Cardiac septum (tissue), 1 donor: Measurements from ENCODE around the gene ATXN1. TPM values are rescaled to one million over a fixed set of nuclear protein-coding genes. Genes with fewer than 3 reads are reported as not detected.
A peak's percentile ranks its signal among the peaks of the same experiment; 100 is the strongest.

Source experiments
- DNase-seq: peaks from one replicate; pipeline ENCODE4 v3.0.0-alpha.2; 2020; ENCODE audit warnings: low spot score
- intact Hi-C: fragments of 100-400 bp; cut with DNase I; formaldehyde crosslinking; loops from one replicate; pipeline ENCODE4 v1.14.0; 2022
- total RNA-seq: library from RNA; stranded (reverse); fragmentation: NEBNext Ultra II Directional; extraction: Animal tissue kit (Norgen Biotek cat#: 25700); gene quantifications from one replicate; pipeline ENCODE4 v1.2.1, GENCODE V29; 2021
- donor health status: DM: no; HTN: no; CAD: no.

Gene ATXN1
- total RNA-seq, 1 donor from 2014 or later: 40.2 TPM

DNA sequence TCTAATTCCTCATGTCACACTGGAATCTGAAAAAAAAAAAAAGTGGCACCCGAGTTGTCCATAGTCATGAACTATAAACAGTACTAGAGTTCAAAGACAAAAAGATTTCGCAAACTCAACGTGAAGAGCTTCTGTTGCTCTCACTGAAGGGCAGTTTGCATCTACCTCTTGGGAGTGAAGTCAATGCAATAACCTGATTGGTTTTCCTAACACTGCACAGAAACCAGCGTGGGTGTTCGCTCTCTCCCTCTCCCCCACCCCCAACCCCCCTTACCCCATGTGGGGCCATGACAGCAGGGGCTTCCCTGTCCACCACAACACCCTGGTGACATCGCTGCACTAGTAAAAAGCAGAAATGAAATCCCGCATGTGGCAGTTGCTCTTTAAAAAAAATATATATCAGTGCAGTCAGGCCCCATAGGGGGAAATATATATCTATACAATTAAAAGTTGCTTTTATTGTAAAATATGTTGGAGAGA, 456.0 kb downstream of the ATXN1 start:
- DNase-seq: peak; percentile 14
- intact Hi-C loops: no loop called here

DNA sequence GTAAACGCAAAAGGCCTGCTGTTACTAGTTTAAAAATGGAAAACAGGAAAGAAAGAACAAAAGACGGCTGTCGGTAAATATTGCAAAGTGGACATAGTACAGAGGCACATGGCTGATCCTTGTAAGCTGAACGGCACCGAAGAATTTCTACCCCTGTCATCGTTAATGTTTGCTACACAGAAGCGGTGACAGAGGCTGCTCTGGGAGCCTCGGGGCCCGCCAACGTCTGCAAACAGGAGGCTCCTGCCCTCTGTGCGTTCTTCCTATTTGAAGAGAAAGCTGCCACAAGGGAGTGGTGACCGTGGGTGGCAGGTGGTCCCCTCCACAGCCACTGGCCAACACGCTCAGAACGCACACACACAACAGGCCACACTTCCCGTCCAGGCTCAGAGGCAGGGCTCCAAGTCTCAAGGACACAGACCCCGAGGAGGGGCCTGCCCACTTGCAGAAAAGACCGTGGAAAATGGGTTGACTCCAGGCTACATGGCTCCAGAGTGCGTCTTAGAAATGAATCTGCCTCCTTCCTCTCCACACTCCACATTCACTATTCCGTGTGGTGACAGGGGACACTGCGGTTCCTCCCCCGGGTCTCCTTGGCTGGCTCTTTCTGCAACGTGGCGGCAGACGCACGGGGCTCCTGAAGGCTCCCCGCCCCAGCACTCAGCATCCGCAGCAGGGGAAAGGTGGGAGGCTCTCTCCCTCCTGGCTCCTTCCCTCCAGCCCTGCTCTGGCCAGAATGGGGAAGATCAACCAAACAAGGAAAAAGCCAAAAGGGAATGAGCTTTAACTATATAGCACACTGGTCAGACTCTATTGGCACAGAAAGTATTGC, 458.3 kb downstream of the ATXN1 start:
- intact Hi-C loops: no loop called here
- no peak for DNase-seq

DNA sequence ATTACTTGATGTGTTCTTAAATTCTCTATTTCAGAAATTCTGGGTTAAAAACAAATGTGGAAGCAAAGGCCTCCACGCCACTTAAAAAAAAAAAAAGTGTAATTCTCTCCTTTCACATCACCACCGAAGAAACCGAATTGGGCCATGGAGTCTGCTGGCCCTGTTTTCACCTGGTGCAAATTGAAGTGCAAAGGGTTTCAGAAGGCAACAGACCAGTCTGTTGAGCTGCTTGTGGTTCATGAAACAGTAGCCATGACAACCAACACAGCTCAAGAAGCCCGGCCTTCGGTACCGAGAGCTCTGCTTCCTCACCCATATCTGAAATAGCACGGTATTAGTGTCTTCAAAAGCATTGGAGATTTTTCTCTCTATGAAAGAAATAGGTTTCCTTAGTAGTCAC, 459.7 kb downstream of the ATXN1 start:
- no peak for DNase-seq
- intact Hi-C loops: no loop called here

DNA sequence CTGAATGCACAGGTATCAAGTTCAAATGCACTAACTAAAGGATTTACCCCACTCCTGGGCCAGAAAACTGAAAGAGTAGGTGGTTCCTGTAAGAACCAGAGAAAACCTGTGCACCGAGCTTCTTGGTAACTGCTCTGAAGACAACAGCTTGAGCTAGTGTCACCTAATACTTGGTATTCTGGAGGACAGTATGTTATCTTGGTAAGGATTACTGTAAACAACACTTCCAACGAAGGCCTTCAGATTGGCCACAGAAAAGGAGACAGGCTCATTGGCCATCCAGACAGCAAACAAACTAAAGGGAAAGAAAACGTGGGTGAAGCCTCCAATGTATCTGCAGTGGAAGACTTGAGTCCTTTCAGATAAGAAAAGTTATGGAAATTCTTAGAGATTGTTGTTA, 461.4 kb downstream of the ATXN1 start:
- intact Hi-C loops: no loop called here
- no peak for DNase-seq

DNA sequence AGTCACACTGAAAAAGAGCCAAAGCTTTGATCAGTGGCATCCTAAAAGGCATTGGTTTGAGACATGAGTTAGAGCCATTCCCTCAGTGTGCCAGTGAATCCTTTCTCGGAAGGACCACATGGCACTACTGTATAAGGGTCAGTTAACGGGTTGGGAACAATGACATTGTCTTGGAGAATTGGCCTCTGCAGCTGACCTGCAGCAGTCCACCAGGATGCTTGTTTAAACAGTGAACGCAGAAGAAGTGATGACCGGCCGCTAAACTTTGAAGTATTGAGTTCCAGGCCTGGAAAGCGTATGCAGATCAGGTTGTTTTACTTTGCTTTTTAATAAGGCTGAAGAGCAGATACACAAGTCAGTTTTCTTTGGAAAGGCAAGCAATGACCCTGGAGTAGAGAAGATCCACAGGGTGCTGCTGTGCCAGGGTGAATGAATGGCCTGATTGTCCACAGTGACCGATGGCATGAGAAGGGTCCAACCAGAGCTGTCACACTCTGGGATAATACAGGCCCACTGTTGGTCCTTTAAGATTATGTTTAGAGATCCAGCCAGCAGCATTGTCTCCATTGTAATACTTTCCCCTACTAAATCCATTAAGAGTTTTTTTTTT, 465.1 kb downstream of the ATXN1 start:
- intact Hi-C loops: no loop called here
- no peak for DNase-seq

DNA sequence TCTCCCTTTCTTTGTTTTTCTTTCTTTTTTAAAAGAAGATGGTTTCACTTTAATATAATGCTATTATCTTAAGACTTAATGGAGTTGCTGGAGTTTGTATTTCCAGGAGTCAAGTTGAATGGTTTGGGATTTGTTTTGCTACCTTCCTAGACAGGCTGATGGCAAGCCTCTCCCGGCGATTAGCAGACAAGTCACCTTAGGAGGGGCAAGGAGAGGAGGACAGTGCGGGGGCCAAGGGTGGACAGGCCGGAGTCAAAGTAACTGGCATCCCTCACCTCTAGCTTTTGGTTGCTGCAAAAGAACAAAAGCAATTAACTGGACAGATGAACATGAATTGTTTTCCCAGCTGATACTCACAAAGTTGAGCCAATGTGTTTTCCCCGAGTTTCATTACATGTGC, 465.8 kb downstream of the ATXN1 start:
- intact Hi-C loops: no loop called here
- no peak for DNase-seq

DNA sequence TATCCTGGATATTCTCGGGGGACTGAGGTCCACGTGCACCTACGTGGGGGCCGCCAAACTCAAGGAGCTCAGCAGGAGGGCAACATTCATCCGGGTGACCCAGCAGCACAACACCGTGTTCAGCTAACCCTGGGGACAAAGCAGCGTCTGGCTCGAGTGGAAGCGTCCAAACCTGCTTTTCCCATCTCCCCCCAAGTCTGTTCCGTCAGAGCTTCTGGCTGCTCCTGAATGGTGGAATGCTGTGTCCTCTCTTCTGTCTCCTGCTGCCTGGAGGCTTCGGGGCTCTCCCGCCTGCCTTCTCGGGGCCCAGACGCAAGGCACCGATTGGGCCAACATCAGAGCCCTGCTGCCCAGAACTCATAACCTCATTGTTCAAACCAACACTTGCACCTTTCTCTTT, 466.2 kb downstream of the ATXN1 start:
- intact Hi-C loops: no loop called here
- DNase-seq: no peak

DNA sequence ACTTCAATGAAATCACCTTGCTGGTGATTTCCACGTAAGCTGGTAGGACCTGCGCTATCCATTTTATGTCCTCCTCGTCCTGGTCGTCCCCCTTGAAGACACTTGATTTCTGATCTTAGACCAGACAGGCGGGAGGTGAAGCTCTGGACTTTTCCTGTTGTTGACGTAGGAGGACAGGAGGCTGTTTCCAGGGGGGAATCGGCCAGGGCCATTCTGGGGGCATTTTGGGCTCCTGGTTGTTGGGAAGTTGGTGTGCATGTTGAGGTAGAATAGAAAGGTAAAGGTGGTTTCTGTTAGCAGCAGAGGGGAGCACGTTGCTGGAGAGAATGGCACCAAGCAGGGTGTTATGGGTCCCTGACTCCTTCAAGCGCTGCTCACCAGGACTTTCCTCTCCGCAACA, 466.9 kb downstream of the ATXN1 start:
- peak; percentile 67 for DNase-seq
- intact Hi-C loops: no loop called here

DNA sequence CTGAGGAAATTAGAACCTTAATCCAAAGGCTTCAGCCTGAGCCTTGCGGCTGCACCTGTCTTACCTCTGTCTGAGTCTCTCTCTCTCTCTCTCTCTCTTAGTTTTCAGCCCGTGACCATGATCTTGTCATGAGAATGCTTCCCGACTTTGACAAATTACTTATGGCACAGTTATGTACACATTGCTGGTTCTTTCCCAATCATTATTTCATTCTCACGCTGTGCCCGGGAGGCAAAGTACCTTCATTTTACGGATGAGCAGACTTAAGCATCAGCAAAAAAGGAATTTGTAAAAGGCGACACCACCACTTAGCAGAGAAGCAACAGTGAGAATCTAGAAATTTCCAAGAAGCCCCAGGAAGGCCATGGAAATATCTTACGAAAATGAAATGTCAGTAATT, 468.3 kb downstream of the ATXN1 start:
- intact Hi-C loops: no loop called here
- peak; percentile 10 for DNase-seq

DNA sequence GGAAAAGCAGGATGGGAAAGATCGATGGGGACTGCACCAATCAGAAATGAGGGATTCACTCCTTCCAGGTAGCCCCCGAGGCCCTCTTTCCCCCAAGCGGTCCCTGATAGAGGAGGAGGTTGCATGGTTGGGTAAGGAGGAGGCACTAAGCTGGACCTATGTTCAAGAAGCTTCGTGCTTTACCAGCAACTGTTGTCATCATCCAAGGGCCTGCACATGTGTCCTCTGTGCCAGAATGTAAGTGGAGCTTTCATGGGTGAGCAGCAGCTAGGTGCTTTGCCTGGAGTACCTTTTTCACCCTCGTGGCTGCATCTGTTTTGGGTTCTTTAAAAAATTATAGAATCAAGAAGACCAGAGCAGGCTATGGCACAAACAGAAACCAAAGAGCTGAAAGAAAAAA, 468.8 kb downstream of the ATXN1 start:
- intact Hi-C loops: no loop called here

DNA sequence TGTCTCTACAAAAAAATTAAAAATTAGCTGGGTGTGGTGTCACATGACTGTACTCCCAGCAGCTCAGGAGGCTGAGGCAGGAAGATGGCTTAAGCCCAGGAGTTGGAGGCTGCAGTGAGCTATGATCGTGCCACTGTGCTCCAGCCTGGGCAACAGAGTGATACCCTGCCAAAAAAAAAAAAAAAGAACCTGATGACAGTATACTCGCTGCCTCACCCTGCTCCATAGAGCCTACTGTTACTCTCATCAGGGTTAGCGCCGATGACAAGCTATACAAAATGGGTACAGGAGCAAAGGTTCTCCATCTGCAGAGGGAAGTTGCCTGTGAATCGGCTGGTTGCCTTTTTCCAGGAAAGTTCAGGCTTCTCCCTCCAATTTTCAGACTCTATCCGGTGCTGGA, 469.5 kb downstream of the ATXN1 start:
- intact Hi-C loops: no loop called here
- DNase-seq: peak; percentile 15

More for the DNA sequence above, 468.8 kb downstream of the ATXN1 start:
- DNase-seq: peak; percentile 31

DNA sequence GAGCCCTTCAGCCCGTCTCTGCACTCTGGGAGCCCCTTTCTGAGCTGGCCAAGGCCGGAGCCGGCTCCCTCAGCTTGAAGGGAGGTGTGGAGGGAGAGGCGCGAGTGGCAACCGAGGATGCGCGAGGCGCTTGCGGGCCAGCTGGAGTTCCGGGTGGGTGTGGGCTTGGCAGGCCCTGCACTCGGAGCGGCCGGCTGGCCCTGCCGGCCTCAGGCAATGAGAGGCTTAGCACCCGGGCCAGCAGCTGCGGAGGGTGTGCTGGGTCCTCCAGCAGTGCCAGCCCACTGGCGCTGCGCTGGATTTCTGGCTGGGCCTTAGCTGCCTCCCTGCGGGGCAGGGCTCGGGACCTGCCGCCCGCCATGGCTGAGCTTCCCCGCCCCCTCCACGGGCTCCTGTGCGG, 473.1 kb downstream of the ATXN1 start:
- intact Hi-C loops: no loop called here
- peak; percentile 70 for DNase-seq

DNA sequence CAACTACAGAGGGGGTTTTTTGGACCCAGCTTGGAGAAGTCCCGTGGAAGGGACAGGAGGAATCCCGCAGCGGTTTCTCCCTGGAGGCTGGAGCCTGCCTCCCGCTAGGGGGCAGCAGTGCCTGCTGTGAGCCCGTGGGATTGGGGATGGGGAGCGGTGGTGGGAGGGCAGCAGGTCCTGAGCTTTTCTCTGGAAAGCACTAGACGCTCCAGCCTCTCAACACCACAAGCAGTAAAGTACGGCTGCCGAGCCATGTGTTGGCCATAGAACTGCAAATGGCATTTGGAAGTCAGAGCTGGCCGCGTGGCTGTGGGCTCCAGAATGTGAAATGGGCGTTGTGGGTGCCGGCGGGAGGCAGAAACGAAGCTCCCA, 475.1 kb downstream of the ATXN1 start:
- intact Hi-C loops: no loop called here

DNA sequence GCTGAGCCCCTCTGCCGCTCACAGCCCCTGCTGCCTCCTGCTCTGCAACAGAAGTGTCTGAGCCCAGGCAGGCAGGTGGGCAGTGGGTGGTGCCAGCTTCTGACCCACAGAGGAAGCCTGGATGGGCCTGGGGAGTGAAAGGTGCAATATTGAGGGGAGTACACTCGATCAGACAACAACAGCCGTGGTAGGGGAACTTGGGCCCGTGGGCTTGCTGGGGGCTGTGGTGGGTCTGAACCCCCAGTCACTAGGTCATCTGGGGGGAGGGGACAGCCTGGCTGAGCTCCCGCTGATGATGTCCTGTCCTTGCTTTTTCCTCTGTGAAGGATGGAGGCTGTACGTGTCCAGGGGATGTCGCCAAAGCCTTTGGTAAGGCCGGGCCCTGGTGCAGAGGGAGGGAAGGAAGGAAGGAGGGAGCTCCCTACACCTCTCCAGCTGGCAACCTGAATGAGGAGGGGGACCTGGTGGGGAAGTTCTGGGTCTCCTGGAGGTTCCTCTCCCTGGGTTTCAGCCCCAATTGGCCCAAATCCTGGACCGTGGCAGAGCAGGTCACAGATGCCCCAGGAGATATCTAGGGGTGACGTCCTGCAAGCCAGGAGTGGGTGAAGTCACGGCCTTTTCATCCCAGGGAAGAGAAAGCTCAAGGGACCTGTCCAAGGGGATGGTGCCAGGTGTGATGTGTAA, 475.7 kb downstream of the ATXN1 start:
- DNase-seq: no peak
- intact Hi-C loops: no loop called here

More for the DNA sequence above, 475.1 kb downstream of the ATXN1 start:
- no peak for DNase-seq

DNA sequence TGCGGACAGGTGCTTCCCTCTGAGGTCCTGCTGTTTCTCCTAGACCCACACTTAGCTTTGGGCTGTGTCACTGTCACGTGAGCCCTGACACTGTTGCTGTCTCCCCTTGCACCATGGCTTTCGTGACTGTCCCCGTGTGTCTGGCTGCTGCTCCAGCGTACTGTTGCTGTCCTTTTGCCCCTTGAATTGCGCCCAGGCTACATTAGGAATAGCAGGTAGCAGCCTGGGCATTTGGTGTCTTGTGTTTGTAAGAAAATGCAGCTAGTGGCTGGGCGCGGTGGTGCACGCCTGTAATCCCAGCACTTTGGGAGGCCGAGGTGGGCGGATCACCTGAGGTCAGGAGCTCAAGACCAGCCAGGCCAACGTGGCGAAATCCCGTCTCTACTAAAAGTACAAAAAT, 476.8 kb downstream of the ATXN1 start:
- DNase-seq: no peak
- intact Hi-C loops: no loop called here

DNA sequence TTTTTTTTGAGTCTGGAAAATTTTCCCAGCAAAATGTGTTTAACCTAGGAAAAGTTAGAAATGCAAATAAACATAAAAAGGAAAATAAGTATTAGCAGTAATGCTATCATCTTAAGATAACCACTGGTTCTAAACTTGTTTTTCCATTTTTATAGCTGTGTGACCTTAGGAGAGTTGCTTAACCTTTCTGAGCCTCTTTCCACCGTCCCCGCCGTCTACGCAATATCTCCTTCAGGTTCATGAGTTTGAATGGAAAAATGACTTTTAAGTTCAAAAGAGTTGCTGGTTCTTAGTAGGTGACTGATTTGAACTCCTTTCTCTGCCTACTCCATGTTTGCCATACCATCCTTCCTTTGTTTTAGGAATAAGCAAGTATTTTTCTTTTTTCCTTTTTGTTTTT, 478.9 kb downstream of the ATXN1 start:
- intact Hi-C loops: no loop called here

DNA sequence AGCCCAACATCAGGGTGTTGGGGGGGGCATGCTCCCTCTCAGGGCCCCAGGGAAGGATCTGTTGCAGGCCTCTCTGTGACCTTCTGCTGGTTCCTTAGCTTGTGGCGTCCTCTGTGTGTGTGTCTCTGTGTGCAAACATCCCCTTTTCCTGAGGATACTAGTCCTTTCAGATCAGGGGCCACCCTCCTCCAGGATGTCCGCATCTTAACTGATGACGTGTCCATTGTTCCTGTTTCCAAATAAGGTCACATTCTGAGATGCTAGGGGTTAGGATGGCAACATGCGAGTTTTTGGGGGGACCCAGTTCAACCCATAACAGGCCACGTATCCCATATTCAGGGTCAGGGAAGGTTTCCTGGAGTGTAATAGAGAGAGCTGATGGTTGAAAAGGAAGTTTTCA, 482.0 kb downstream of the ATXN1 start:
- no peak for DNase-seq
- intact Hi-C loops: no loop called here

More for the DNA sequence above, 478.9 kb downstream of the ATXN1 start:
- no peak for DNase-seq

DNA sequence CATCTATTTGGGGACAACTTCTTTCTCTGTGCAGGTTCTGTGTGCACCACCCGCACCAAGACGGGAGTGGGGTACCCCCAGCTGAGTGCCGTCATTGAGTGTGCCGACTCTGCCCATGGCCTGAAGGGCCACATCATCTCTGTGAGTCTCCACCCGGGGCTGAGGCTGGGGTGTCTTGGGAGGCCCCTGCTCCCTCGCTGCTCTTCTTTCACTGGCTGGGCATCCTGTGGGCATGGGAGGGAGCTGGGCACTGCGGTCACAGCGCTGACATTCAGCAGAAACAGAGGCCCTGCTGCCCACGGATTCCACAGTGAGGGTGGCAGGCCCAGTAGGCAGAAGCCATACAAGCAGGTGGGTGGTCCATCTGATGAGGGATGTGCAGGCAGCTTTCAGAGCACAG, 482.5 kb downstream of the ATXN1 start:
- no peak for DNase-seq
- intact Hi-C loops: no loop called here

DNA sequence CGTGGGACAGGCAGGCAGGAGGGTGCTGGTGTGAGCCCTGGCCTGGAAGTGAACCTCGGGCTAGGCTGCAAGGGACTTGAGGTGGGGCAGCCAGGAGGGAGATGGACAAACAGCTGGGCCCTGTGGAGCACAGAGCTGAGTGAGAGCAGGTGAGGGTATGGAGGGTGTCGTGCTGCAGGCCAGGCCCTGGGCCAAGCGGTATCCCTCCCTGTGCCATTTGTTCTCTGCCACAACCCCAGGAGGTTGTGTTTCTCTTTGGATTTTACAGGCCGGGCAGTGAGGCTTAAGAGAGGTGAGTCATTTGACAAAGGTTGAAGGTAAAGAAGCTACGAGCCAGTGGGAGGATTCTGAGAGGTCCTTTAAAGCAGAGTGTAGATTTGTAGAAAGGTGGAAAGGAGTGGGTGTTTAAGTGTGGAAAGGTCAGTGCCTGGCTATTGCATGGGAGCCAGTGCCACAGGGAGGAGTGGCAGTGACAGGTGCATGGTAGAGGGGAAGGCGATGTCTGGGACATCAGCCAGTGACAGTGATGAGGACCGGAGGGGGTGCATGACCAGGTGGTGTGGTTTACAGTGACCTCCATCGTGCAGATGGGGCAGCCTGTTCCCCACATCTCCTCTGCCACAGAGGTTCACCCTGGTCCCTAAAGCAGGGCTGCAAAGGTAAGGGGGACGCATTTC, 483.1 kb downstream of the ATXN1 start:
- no peak for DNase-seq
- intact Hi-C loops: no loop called here
